ENCODE results near the gene RTN3.

DNA sequence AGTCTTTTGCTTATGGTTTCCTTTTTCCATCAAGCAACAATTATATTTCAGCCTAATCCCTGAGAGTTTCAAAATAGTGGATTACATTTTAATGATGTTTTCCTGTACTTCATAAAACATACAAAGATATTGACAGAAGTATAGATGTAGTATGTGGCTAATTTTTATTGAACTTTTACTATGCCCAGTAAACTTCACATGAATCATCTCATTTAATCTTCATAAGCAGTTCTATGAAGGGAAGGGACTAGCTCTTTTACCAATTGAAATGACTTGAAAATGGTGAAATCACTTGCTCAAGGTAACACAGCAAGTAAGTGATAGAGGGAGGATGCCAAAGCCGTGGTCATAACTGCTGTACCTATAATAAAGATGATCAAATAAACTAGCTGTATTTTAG is 27.5 kb downstream of the RTN3 start:
- TF ChIP-seq EP300 (IDR thresholded peaks at IDR 0.05) (no peak), CTCF (IDR thresholded peaks at IDR 0.05) (no peak)

Data from upper lobe of left lung (tissue), 4 donors.